T-helper 1 cell treated with Interleukin-12 subunit alpha and Interleukin-12 subunit beta and Interleukin-4 antibody, amounts not matched to agents 30 μg/mL and 1 μg/mL, for 36 hours (primary cell): ENCODE measurements around the gene NRP2.

Source experiments
- H3K27ac Mint-ChIP-seq: one replicate; pipeline ENCODE4 v1.8.0; 2021; ENCODE audit warnings: mild to moderate bottlenecking, mixed read lengths
- H3K27me3 Mint-ChIP-seq: one replicate; pipeline ENCODE4 v1.8.0; 2021; ENCODE audit warnings: low read depth, mixed read lengths
- H3K36me3 Mint-ChIP-seq: one replicate; pipeline ENCODE4 v1.8.0; 2021; ENCODE audit warnings: low read depth, mixed read lengths
- H3K4me1 Mint-ChIP-seq: one replicate; pipeline ENCODE4 v1.8.0; 2021; ENCODE audit warnings: low read depth, mixed read lengths
- H3K4me3 Mint-ChIP-seq: one replicate; pipeline ENCODE4 v1.8.0; 2021; ENCODE audit warnings: mild to moderate bottlenecking, moderate library complexity, mixed read lengths
- H3K9me3 Mint-ChIP-seq: one replicate; pipeline ENCODE4 v1.8.0; 2021; ENCODE audit warnings: mixed read lengths

NRP2 gene

GRCh38 chr2:205704127-205704741 is 21.9 kb downstream of the NRP2 start:
- no peak overlapping the region for H3K4me3 Mint-ChIP-seq
- peaks cover 30% of the 10 kb centered on the region for H3K4me1 Mint-ChIP-seq
- H3K27ac Mint-ChIP-seq = no peak overlapping the region
- H3K9me3 Mint-ChIP-seq = no peaks in the 10 kb centered on the region
- H3K36me3 Mint-ChIP-seq = peaks cover 3% of the 10 kb centered on the region
- no peaks in the 10 kb centered on the region for H3K27me3 Mint-ChIP-seq

GRCh38 chr2:205705511-205706349 is 23.4 kb downstream of the NRP2 start:
- peak overlapping the region; percentile 91 for H3K27ac Mint-ChIP-seq
- H3K4me3 Mint-ChIP-seq = peak overlapping the region; percentile 38
- H3K4me1 Mint-ChIP-seq = peaks cover 28% of the 10 kb centered on the region
- H3K9me3 Mint-ChIP-seq = no peaks in the 10 kb centered on the region
- no peaks in the 10 kb centered on the region for H3K27me3 Mint-ChIP-seq
- peaks cover under 1% of the 10 kb centered on the region for H3K36me3 Mint-ChIP-seq

GRCh38 chr2:205706769-205707381 is 24.6 kb downstream of the NRP2 start:
- Mint-ChIP-seq H3K4me1 (peaks cover 28% of the 10 kb centered on the region), H3K27ac (peak overlapping the region; percentile 91), H3K27me3 (no peaks in the 10 kb centered on the region), H3K9me3 (no peaks in the 10 kb centered on the region), H3K4me3 (peak overlapping the region; percentile 22), H3K36me3 (no peaks in the 10 kb centered on the region)

- Mint-ChIP-seq H3K9me3 (no peaks in the 10 kb centered on the region), H3K36me3 (no peaks in the 10 kb centered on the region), H3K27me3 (no peaks in the 10 kb centered on the region), H3K27ac (no peak overlapping the region), H3K4me1 (peaks cover 24% of the 10 kb centered on the region), H3K4me3 (no peak overlapping the region)
These were observed 25.9 kb downstream of the NRP2 start for GRCh38 chr2:205708231-205708631.

- peaks cover 2% of the 10 kb centered on the region for H3K36me3 Mint-ChIP-seq
- peaks cover 30% of the 10 kb centered on the region for H3K4me1 Mint-ChIP-seq
- peak overlapping the region; percentile 56 for H3K4me3 Mint-ChIP-seq
- H3K27ac Mint-ChIP-seq = peak overlapping the region; percentile 78
- no peaks in the 10 kb centered on the region for H3K9me3 Mint-ChIP-seq
- H3K27me3 Mint-ChIP-seq = no peaks in the 10 kb centered on the region
These were observed 27.0 kb downstream of the NRP2 start for GRCh38 chr2:205709319-205709718.

GRCh38 chr2:205712508-205712907 is 30.2 kb downstream of the NRP2 start:
- peaks cover 26% of the 10 kb centered on the region for H3K4me1 Mint-ChIP-seq
- H3K36me3 Mint-ChIP-seq = peaks cover 2% of the 10 kb centered on the region
- no peak overlapping the region for H3K27ac Mint-ChIP-seq
- no peaks in the 10 kb centered on the region for H3K9me3 Mint-ChIP-seq
- no peaks in the 10 kb centered on the region for H3K27me3 Mint-ChIP-seq
- H3K4me3 Mint-ChIP-seq = no peak overlapping the region

- Mint-ChIP-seq H3K4me3 (no peak overlapping the region), H3K4me1 (peaks cover 26% of the 10 kb centered on the region), H3K9me3 (no peaks in the 10 kb centered on the region), H3K27me3 (no peaks in the 10 kb centered on the region), H3K27ac (no peak overlapping the region), H3K36me3 (peaks cover 4% of the 10 kb centered on the region)
These were observed 30.8 kb downstream of the NRP2 start for GRCh38 chr2:205713086-205713485.

- Mint-ChIP-seq H3K27me3 (no peaks in the 10 kb centered on the region), H3K27ac (peak overlapping the region; percentile 15), H3K36me3 (peaks cover 4% of the 10 kb centered on the region), H3K4me3 (no peak overlapping the region), H3K4me1 (peaks cover 23% of the 10 kb centered on the region), H3K9me3 (no peaks in the 10 kb centered on the region)
These were observed 31.9 kb downstream of the NRP2 start for GRCh38 chr2:205714058-205714776.

- Mint-ChIP-seq H3K27ac (no peak overlapping the region), H3K4me3 (no peak overlapping the region), H3K36me3 (peaks cover 4% of the 10 kb centered on the region), H3K4me1 (peaks cover 19% of the 10 kb centered on the region), H3K9me3 (no peaks in the 10 kb centered on the region), H3K27me3 (no peaks in the 10 kb centered on the region)
These were observed 32.8 kb downstream of the NRP2 start for GRCh38 chr2:205714789-205715720.

- H3K4me1 Mint-ChIP-seq = peaks cover 19% of the 10 kb centered on the region
- no peaks in the 10 kb centered on the region for H3K9me3 Mint-ChIP-seq
- H3K27me3 Mint-ChIP-seq = no peaks in the 10 kb centered on the region
- no peak overlapping the region for H3K27ac Mint-ChIP-seq
- no peak overlapping the region for H3K4me3 Mint-ChIP-seq
- H3K36me3 Mint-ChIP-seq = peaks cover 4% of the 10 kb centered on the region
These were observed 33.7 kb downstream of the NRP2 start for GRCh38 chr2:205715831-205716525.

GRCh38 chr2:205717175-205717846 is 35.0 kb downstream of the NRP2 start:
- Mint-ChIP-seq H3K4me1 (peaks cover 17% of the 10 kb centered on the region), H3K9me3 (no peaks in the 10 kb centered on the region), H3K27ac (no peak overlapping the region), H3K4me3 (no peak overlapping the region), H3K27me3 (no peaks in the 10 kb centered on the region), H3K36me3 (peaks cover 4% of the 10 kb centered on the region)

- Mint-ChIP-seq H3K27me3 (no peaks in the 10 kb centered on the region), H3K9me3 (no peaks in the 10 kb centered on the region), H3K4me3 (no peak overlapping the region), H3K27ac (no peak overlapping the region), H3K4me1 (peaks cover 17% of the 10 kb centered on the region), H3K36me3 (peaks cover 4% of the 10 kb centered on the region)
These were observed 35.7 kb downstream of the NRP2 start for GRCh38 chr2:205717999-205718398.

- Mint-ChIP-seq H3K27ac (no peak overlapping the region), H3K4me1 (peaks cover 6% of the 10 kb centered on the region), H3K27me3 (no peaks in the 10 kb centered on the region), H3K36me3 (peaks cover 3% of the 10 kb centered on the region), H3K9me3 (no peaks in the 10 kb centered on the region), H3K4me3 (no peak overlapping the region)
These were observed 37.5 kb downstream of the NRP2 start for GRCh38 chr2:205719847-205720246.
